ENCODE data around the gene MLEC.

MLEC gene, protein sequence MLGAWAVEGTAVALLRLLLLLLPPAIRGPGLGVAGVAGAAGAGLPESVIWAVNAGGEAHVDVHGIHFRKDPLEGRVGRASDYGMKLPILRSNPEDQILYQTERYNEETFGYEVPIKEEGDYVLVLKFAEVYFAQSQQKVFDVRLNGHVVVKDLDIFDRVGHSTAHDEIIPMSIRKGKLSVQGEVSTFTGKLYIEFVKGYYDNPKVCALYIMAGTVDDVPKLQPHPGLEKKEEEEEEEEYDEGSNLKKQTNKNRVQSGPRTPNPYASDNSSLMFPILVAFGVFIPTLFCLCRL

DNA sequence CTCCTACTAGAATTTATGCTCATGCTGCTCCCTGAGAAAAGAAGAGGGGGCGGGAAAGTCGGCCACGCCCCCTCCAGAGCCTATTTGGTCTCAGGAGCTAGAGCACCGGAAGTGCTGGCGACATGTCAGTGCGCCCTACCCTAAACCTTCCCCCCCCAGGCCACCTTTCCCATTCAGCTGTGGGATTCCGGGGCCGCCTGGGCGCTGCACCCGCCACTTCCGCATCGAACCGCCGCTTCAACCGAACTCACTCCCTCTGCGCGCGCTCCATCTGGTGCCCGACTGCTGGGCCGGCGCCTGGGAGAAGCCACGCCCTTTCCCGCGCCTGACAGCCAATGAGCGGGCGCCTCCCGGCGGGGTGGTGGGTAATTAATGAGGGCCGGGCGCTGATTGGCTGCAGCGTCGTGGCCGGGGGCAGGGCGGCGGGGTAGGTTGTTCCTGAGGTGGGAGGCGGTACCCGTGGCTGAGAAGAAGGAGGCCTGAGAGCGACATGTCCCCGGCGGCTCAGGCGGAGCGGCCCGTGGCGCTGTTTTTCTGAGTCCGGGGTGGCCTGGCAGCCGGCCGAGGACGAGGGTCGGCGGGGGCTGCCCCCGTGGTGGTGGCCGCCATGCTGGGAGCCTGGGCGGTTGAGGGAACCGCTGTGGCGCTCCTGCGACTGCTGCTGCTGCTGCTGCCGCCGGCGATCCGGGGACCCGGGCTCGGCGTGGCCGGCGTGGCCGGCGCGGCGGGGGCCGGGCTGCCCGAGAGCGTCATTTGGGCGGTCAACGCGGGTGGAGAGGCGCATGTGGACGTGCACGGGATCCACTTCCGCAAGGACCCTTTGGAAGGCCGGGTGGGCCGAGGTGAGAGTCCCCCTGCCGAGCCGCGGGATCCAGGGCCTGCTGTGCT lies at the start of gene MLEC:
Gene MLEC (plus strand): TSS at position 460 of the 888 bp plus-strand sequence. CDS start 148 bp downstream, at position 608.
- H3K9ac ChIP-seq (ENCODE audit: low read length) = peak within 1 kb of the TSS; percentile 16
- no peaks in the 10 kb centered on the region for H3K36me3 ChIP-seq (ENCODE audit: insufficient read depth, low read length)
- H3K9me3 ChIP-seq (ENCODE audit: low read length) = no peaks in the 10 kb centered on the region
- H3K27ac ChIP-seq (ENCODE audit: low read depth, low read length) = peak within 1 kb of the TSS; percentile 87
- no peaks in the 10 kb centered on the region for H3K27me3 ChIP-seq (ENCODE audit: control insufficient read depth in 1 of 2, insufficient read depth in 2 of 2, low read length in 2 of 2)
- peaks cover 18% of the 10 kb centered on the region for H3K4me1 ChIP-seq (ENCODE audit: insufficient read depth, low read length)
- peak within 1 kb of the TSS; percentile 84 to 88 for H3K4me3 ChIP-seq (ENCODE audit: low read depth in 1 of 2, low read length in 2 of 2)

GRCh38 chr12:120639771-120640721 lies 46.9 kb upstream of the MLEC start, which contains the start of gene CABP1:
Gene CABP1, plus strand, starts transcription at chr12:120640626. Its CDS starts 60 bp downstream, at chr12:120640686.
- Histone ChIP-seq H3K27me3 (ENCODE audit: control insufficient read depth in 1 of 2, insufficient read depth in 2 of 2, low read length in 2 of 2) (peaks cover 38 to 46% of the 10 kb centered on the region in 2 donors), H3K4me1 (ENCODE audit: insufficient read depth, low read length) (peaks cover 6% of the 10 kb centered on the region), H3K9ac (ENCODE audit: low read length) (no peak within 1 kb of the TSS), H3K36me3 (ENCODE audit: insufficient read depth, low read length) (no peaks in the 10 kb centered on the region), H3K27ac (ENCODE audit: low read depth, low read length) (no peak within 1 kb of the TSS), H3K4me3 (ENCODE audit: low read depth in 1 of 2, low read length in 2 of 2) (no peak within 1 kb of the TSS), H3K9me3 (ENCODE audit: low read length) (no peaks in the 10 kb centered on the region)

GRCh38 chr12:120640861-120641833 lies 45.8 kb upstream of the MLEC start:
- H3K36me3 ChIP-seq (ENCODE audit: insufficient read depth, low read length) = no peaks in the 10 kb centered on the region
- H3K9ac ChIP-seq (ENCODE audit: low read length) = no peak overlapping the region
- H3K4me3 ChIP-seq (ENCODE audit: low read depth in 1 of 2, low read length in 2 of 2) = no peak overlapping the region
- no peak overlapping the region for H3K27ac ChIP-seq (ENCODE audit: low read depth, low read length)
- peaks cover 38 to 47% of the 10 kb centered on the region in 2 donors for H3K27me3 ChIP-seq (ENCODE audit: control insufficient read depth in 1 of 2, insufficient read depth in 2 of 2, low read length in 2 of 2)
- peaks cover 6% of the 10 kb centered on the region for H3K4me1 ChIP-seq (ENCODE audit: insufficient read depth, low read length)
- H3K9me3 ChIP-seq (ENCODE audit: low read length) = no peaks in the 10 kb centered on the region

- Histone ChIP-seq H3K4me3 (ENCODE audit: low read depth in 1 of 2, low read length in 2 of 2) (no peak overlapping the region), H3K4me1 (ENCODE audit: insufficient read depth, low read length) (peaks cover 6% of the 10 kb centered on the region), H3K36me3 (ENCODE audit: insufficient read depth, low read length) (no peaks in the 10 kb centered on the region), H3K27ac (ENCODE audit: low read depth, low read length) (no peak overlapping the region), H3K27me3 (ENCODE audit: control insufficient read depth in 1 of 2, insufficient read depth in 2 of 2, low read length in 2 of 2) (peaks cover 38 to 47% of the 10 kb centered on the region in 2 donors), H3K9ac (ENCODE audit: low read length) (no peak overlapping the region), H3K9me3 (ENCODE audit: low read length) (no peaks in the 10 kb centered on the region)
Observed at GRCh38 chr12:120642121-120642520, 44.8 kb upstream of the MLEC start.

DNA sequence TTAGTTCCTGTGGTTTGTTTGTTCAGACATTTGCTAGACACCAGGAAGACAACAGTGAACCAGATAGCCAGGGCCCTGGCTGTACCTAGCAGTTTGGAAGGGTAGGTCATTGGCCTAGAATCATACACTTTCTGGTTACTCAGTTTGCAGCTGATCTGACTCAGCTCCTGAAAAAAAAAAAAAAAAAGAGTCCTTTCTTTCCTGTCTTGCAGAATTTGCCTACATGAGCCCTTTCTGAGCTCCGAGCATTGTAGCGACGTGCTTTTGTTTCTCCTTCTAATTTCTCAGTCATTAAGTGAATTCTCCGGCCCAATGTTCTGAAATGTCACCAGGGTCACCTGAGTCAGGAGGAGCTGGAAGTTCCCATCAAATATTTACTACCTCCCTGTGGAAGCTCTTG lies 44.1 kb upstream of the MLEC start:
- H3K4me1 ChIP-seq (ENCODE audit: insufficient read depth, low read length) = peaks cover 6% of the 10 kb centered on the region
- H3K36me3 ChIP-seq (ENCODE audit: insufficient read depth, low read length) = no peaks in the 10 kb centered on the region
- H3K4me3 ChIP-seq (ENCODE audit: low read depth in 1 of 2, low read length in 2 of 2) = no peak overlapping the region
- H3K9me3 ChIP-seq (ENCODE audit: low read length) = no peaks in the 10 kb centered on the region
- H3K27me3 ChIP-seq (ENCODE audit: control insufficient read depth in 1 of 2, insufficient read depth in 2 of 2, low read length in 2 of 2) = peaks cover 38 to 47% of the 10 kb centered on the region in 2 donors
- no peak overlapping the region for H3K27ac ChIP-seq (ENCODE audit: low read depth, low read length)
- no peak overlapping the region for H3K9ac ChIP-seq (ENCODE audit: low read length)

GRCh38 chr12:120643574-120643973 lies 43.4 kb upstream of the MLEC start:
- H3K4me3 ChIP-seq (ENCODE audit: low read depth in 1 of 2, low read length in 2 of 2) = no peak overlapping the region
- H3K27ac ChIP-seq (ENCODE audit: low read depth, low read length) = no peak overlapping the region
- peaks cover 38 to 47% of the 10 kb centered on the region in 2 donors for H3K27me3 ChIP-seq (ENCODE audit: control insufficient read depth in 1 of 2, insufficient read depth in 2 of 2, low read length in 2 of 2)
- H3K9me3 ChIP-seq (ENCODE audit: low read length) = no peaks in the 10 kb centered on the region
- H3K4me1 ChIP-seq (ENCODE audit: insufficient read depth, low read length) = peaks cover 11% of the 10 kb centered on the region
- no peaks in the 10 kb centered on the region for H3K36me3 ChIP-seq (ENCODE audit: insufficient read depth, low read length)
- H3K9ac ChIP-seq (ENCODE audit: low read length) = no peak overlapping the region

GRCh38 chr12:120646044-120646443 lies 40.9 kb upstream of the MLEC start:
- peaks cover 22% of the 10 kb centered on the region for H3K4me1 ChIP-seq (ENCODE audit: insufficient read depth, low read length)
- no peak overlapping the region for H3K9ac ChIP-seq (ENCODE audit: low read length)
- H3K36me3 ChIP-seq (ENCODE audit: insufficient read depth, low read length) = no peaks in the 10 kb centered on the region
- no peaks in the 10 kb centered on the region for H3K9me3 ChIP-seq (ENCODE audit: low read length)
- peaks cover 29 to 34% of the 10 kb centered on the region in 2 donors for H3K27me3 ChIP-seq (ENCODE audit: control insufficient read depth in 1 of 2, insufficient read depth in 2 of 2, low read length in 2 of 2)
- H3K27ac ChIP-seq (ENCODE audit: low read depth, low read length) = no peak overlapping the region
- H3K4me3 ChIP-seq (ENCODE audit: low read depth in 1 of 2, low read length in 2 of 2) = no peak overlapping the region

GRCh38 chr12:120647375-120647755 lies 39.6 kb upstream of the MLEC start:
- Histone ChIP-seq H3K36me3 (ENCODE audit: insufficient read depth, low read length) (no peaks in the 10 kb centered on the region), H3K9ac (ENCODE audit: low read length) (no peak overlapping the region), H3K9me3 (ENCODE audit: low read length) (no peaks in the 10 kb centered on the region), H3K27ac (ENCODE audit: low read depth, low read length) (no peak overlapping the region), H3K4me3 (ENCODE audit: low read depth in 1 of 2, low read length in 2 of 2) (no peak overlapping the region), H3K4me1 (ENCODE audit: insufficient read depth, low read length) (peaks cover 27% of the 10 kb centered on the region), H3K27me3 (ENCODE audit: control insufficient read depth in 1 of 2, insufficient read depth in 2 of 2, low read length in 2 of 2) (peaks cover 19 to 20% of the 10 kb centered on the region in 2 donors)

GRCh38 chr12:120649442-120650232 lies 37.3 kb upstream of the MLEC start:
- no peaks in the 10 kb centered on the region for H3K36me3 ChIP-seq (ENCODE audit: insufficient read depth, low read length)
- peaks cover 50% of the 10 kb centered on the region for H3K4me1 ChIP-seq (ENCODE audit: insufficient read depth, low read length)
- H3K9me3 ChIP-seq (ENCODE audit: low read length) = no peaks in the 10 kb centered on the region
- no peak overlapping the region for H3K9ac ChIP-seq (ENCODE audit: low read length)
- peak overlapping the region; percentile 52 for H3K27ac ChIP-seq (ENCODE audit: low read depth, low read length)
- H3K4me3 ChIP-seq (ENCODE audit: low read depth in 1 of 2, low read length in 2 of 2) = peak overlapping the region; percentile 9 to 63
- peaks cover 0 to 5% of the 10 kb centered on the region in 2 donors for H3K27me3 ChIP-seq (ENCODE audit: control insufficient read depth in 1 of 2, insufficient read depth in 2 of 2, low read length in 2 of 2)
